GM21367 (cell line): ENCODE measurements around the gene MAGEA2B.
A peak's percentile ranks its signal among the peaks of the same experiment; 100 is the strongest.
"Not testable (repeated sequence)": the region's sequence is repeated elsewhere in the genome, so short reads cannot be mapped to it uniquely, and the experiment has no call there.

ENCODE experiments used
- ATAC-seq: cut with Tn5 transposase; IDR thresholded peaks from one replicate; pipeline ENCODE4 v1.9.1; 2021; ENCODE audit not compliant: unreplicated experiment

MAGEA2B gene

GRCh38 chrX:152713815-152714787, at the start of gene MAGEA2B:
Gene MAGEA2B, plus strand, starts transcription at chrX:152714628. Its CDS starts 2,479 bp downstream, at chrX:152717107.
- not testable (repeated sequence) for ATAC-seq

- ATAC-seq = no peak
These were observed 40.3 kb upstream of the MAGEA2B start for GRCh38 chrX:152674135-152674534.

GRCh38 chrX:152674652-152675051, 39.8 kb upstream of the MAGEA2B start:
- ATAC-seq = not testable (repeated sequence)

GRCh38 chrX:152681012-152681411, 33.4 kb upstream of the MAGEA2B start:
- ATAC-seq = peak; percentile 68

- not testable (repeated sequence) for ATAC-seq
These were observed 16.2 kb upstream of the MAGEA2B start, which contains the start of gene MAGEA3 for GRCh38 chrX:152697952-152698931. Gene MAGEA3, plus strand, starts transcription at chrX:152698794. Its CDS starts 2,039 bp downstream, at chrX:152700833.

- not testable (repeated sequence) for ATAC-seq
These were observed 14.0 kb upstream of the MAGEA2B start for GRCh38 chrX:152700390-152700789.

- ATAC-seq = not testable (repeated sequence)
These were observed 7.9 kb upstream of the MAGEA2B start for GRCh38 chrX:152706500-152706899.

- ATAC-seq = not testable (repeated sequence)
These were observed 5.3 kb upstream of the MAGEA2B start, which contains the start of gene CSAG2 for GRCh38 chrX:152709173-152709572. Gene CSAG2, minus strand, starts transcription at chrX:152709273. Its CDS starts 161 bp downstream, at chrX:152709112.

GRCh38 chrX:152713195-152713594, 1.2 kb upstream of the MAGEA2B start:
- ATAC-seq = not testable (repeated sequence)

GRCh38 chrX:152725409-152725808, 11.0 kb downstream of the MAGEA2B start:
- ATAC-seq = no peak

- ATAC-seq = no peak
These were observed 19.0 kb downstream of the MAGEA2B start, which contains the start of the genes CSAG1 and MAGEA12 for GRCh38 chrX:152733261-152733975. Gene CSAG1, minus strand, starts transcription at chrX:152733721. Its CDS starts 1,261 bp downstream, at chrX:152732460. Gene MAGEA12, plus strand, starts transcription at chrX:152733757. Its CDS starts 2,405 bp downstream, at chrX:152736162.

GRCh38 chrX:152734143-152734858, 19.9 kb downstream of the MAGEA2B start:
- ATAC-seq = not testable (repeated sequence)

- ATAC-seq = no peak
These were observed 20.7 kb downstream of the MAGEA2B start for GRCh38 chrX:152735101-152735500.

GRCh38 chrX:152735860-152736511, 21.6 kb downstream of the MAGEA2B start:
- no peak for ATAC-seq

GRCh38 chrX:152736528-152736927, 22.1 kb downstream of the MAGEA2B start:
- not testable (repeated sequence) for ATAC-seq

GRCh38 chrX:152738560-152738959, 24.1 kb downstream of the MAGEA2B start:
- ATAC-seq = no peak

GRCh38 chrX:152753686-152754650, 39.5 kb downstream of the MAGEA2B start, which contains the start of gene MAGEA2:
Gene MAGEA2, minus strand, starts transcription at chrX:152753842. Its CDS starts 2,479 bp downstream, at chrX:152751363.
- not testable (repeated sequence) for ATAC-seq
